K562 (cell line): Measurements from ENCODE around the gene TNIP2. TPM values are rescaled to one million over a fixed set of nuclear protein-coding genes. Genes with fewer than 3 reads are reported as not detected.
A peak's percentile ranks its signal among the peaks of the same experiment; 100 is the strongest.

Experiments used
- ARID2 ChIP-seq: fragments of 450-650 bp; IDR thresholded peaks from 2 replicates; pipeline ENCODE4 v1.6.1; 2017; ENCODE audit warnings: antibody characterized with exemption, mild to moderate bottlenecking
- BHLHE40 ChIP-seq: IDR thresholded peaks from 2 replicates; pipeline ENCODE4 v1.6.1; 2011; ENCODE audit warnings: low read length, improper control_type of control experiment
- EGR1 ChIP-seq: fragments of 450-650 bp; conservative IDR thresholded peaks from 2 replicates; pipeline ENCODE4 v1.6.1; 2017; ENCODE audit warnings: mild to moderate bottlenecking
- HNRNPL ChIP-seq: fragments of 200-400 bp; formaldehyde crosslinking; IDR thresholded peaks from 2 replicates; pipeline ENCODE4 v1.6.1; 2017; ENCODE audit warnings: low read depth, mild to moderate bottlenecking, low read length
- KDM5B ChIP-seq: fragments of 200-600 bp; sonication (generic); IDR thresholded peaks from 2 replicates; pipeline ENCODE4 v1.6.1; 2012; ENCODE audit warnings: low read depth, mild to moderate bottlenecking, moderate library complexity, low read length, control low read depth, inconsistent platforms; ENCODE audit not compliant: insufficient replicate concordance
- MLX ChIP-seq, 2 experiments: fragments of 450-650 bp in 1 of 2; sonication (generic) in 1 of 2; formaldehyde crosslinking; conservative IDR thresholded peaks; 2 replicates each; pipeline versions ENCODE4 v1.4.0 to v1.8.1; 2020 to 2022; ENCODE audit warnings: mild to moderate bottlenecking in 1 of 2, missing genetic modification reagents in 1 of 2
- MNT ChIP-seq, 2 experiments: fragments of 450-650 bp; conservative IDR thresholded peaks; 2 replicates each; pipeline ENCODE4 v1.6.1; 2017; ENCODE audit warnings: mild to moderate bottlenecking in 2 of 2, moderate library complexity in 2 of 2
- MXD1 ChIP-seq: fragments of 250-450 bp; sonication (Bioruptor Pico); IDR thresholded peaks from 2 replicates; pipeline ENCODE4 v1.8.0; 2021; ENCODE audit warnings: borderline replicate concordance, mild to moderate bottlenecking, moderate library complexity; ENCODE audit not compliant: poor library complexity, severe bottlenecking
- PCBP1 ChIP-seq: fragments of 200-400 bp; formaldehyde crosslinking; IDR thresholded peaks from 2 replicates; pipeline ENCODE4 v1.6.1; 2018; ENCODE audit warnings: mild to moderate bottlenecking, low read depth, low read length; ENCODE audit not compliant: poor library complexity, severe bottlenecking
- TBP ChIP-seq: optimal IDR thresholded peaks from 2 replicates; pipeline ENCODE3; 2011; ENCODE audit warnings: low read depth, low read length, improper control_type of control experiment
- VEZF1 ChIP-seq: fragments of 200-800 bp; sonication (Bioruptor generic); IDR thresholded peaks from 2 replicates; pipeline ENCODE4 v1.6.1; 2017; ENCODE audit warnings: missing genetic modification characterization, missing compliant biosample characterization
- ZNF146 ChIP-seq: IDR thresholded peaks from one replicate; pipeline ENCODE4 v1.6.1; 2018; ENCODE audit warnings: missing compliant biosample characterization; ENCODE audit not compliant: unreplicated experiment
- polyA plus RNA-seq, 8 experiments: library from polyadenylated mRNA; depleted of rRNA in 4 of 8; stranded (reverse) in 5 of 8; unstranded in 3 of 8; fragments of >200 nt; fragmentation: Nextera tagmentation in 2 of 8; fragmentation: Illumina TruSeq in 1 of 8; extraction: Ambion mirVana in 2 of 8; extraction: Trizol in 1 of 8; gene quantifications; 2 replicates each; pipeline versions ENCODE4 v1.2.1 to v1.2.3, GENCODE V29; 2011 to 2014; ENCODE audit warnings: inconsistent platforms in 1 of 8, missing spikeins in 1 of 8
- total RNA-seq, 7 experiments: library from RNA; depleted of rRNA in 6 of 7; stranded (reverse); fragments of >200 nt in 6 of 7; fragmentation: Illumina TruSeq in 2 of 7; extraction: Trizol in 2 of 7; gene quantifications; 2 replicates each; pipeline versions ENCODE4 v1.2.1 to v1.2.3, GENCODE V29; 2011 to 2021; ENCODE audit warnings: low replicate concordance in 1 of 7

The TNIP2 gene
- total and polyA plus RNA-seq, 9 of the 15 experiments (the other 6 are each of a cell fraction or from before 2014, with no cell fraction given), result 0.61 to 42.6 (median 19.5) TPM

GRCh38 chr4:2792711-2793585 lies 36.8 kb upstream of the TNIP2 start, which contains the start of gene SH3BP2 (continued):
- TF ChIP-seq ARID2 (no peak), KDM5B (peak; percentile 67), MLX (CRISPR knock-in tag; conservative IDR thresholded peaks at IDR 0.05) (no peak), HNRNPL (0 out of 2 replicates have a peak, but pooled peaks have one; percentile 63), MNT (conservative IDR thresholded peaks at IDR 0.05) (peak; percentile 75 to 84), MXD1 (CRISPR knock-in tag) (no peak), BHLHE40 (peak; percentile 69; the same call in 1 of the 2 replicates), ZNF146 (CRISPR knock-in tag) (no peak), VEZF1 (CRISPR knock-in tag) (peak; percentile 69), EGR1 (0 out of 2 replicates have a peak, but pooled peaks have one; percentile 25), PCBP1 (peak; percentile 63), TBP (no peak)
